ENCODE results near the gene AKNA.

GRCh38 chr9:114423181-114423580, 35.4 kb upstream of the AKNA start:
- no peak for TF ChIP-seq POLR2A (IDR thresholded peaks at IDR 0.05; ENCODE audit: low read depth, low read length)
- TF ChIP-seq POLR2AphosphoS5 (IDR thresholded peaks at IDR 0.05; ENCODE audit: low read depth, low read length): no peak
